ENCODE data around the gene CRIM1. TPM values are rescaled to one million over a fixed set of nuclear protein-coding genes. Genes with fewer than 3 reads are reported as not detected.
A peak's percentile ranks its signal among the peaks of the same experiment; 100 is the strongest.
"Not testable (repeated sequence)": the region's sequence is repeated elsewhere in the genome, so short reads cannot be mapped to it uniquely, and the experiment has no call there.

The CRIM1 gene, protein sequence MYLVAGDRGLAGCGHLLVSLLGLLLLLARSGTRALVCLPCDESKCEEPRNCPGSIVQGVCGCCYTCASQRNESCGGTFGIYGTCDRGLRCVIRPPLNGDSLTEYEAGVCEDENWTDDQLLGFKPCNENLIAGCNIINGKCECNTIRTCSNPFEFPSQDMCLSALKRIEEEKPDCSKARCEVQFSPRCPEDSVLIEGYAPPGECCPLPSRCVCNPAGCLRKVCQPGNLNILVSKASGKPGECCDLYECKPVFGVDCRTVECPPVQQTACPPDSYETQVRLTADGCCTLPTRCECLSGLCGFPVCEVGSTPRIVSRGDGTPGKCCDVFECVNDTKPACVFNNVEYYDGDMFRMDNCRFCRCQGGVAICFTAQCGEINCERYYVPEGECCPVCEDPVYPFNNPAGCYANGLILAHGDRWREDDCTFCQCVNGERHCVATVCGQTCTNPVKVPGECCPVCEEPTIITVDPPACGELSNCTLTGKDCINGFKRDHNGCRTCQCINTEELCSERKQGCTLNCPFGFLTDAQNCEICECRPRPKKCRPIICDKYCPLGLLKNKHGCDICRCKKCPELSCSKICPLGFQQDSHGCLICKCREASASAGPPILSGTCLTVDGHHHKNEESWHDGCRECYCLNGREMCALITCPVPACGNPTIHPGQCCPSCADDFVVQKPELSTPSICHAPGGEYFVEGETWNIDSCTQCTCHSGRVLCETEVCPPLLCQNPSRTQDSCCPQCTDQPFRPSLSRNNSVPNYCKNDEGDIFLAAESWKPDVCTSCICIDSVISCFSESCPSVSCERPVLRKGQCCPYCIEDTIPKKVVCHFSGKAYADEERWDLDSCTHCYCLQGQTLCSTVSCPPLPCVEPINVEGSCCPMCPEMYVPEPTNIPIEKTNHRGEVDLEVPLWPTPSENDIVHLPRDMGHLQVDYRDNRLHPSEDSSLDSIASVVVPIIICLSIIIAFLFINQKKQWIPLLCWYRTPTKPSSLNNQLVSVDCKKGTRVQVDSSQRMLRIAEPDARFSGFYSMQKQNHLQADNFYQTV
- 100 to 1,000 TPM; 217 to 465 TPM for total RNA-seq

DNA sequence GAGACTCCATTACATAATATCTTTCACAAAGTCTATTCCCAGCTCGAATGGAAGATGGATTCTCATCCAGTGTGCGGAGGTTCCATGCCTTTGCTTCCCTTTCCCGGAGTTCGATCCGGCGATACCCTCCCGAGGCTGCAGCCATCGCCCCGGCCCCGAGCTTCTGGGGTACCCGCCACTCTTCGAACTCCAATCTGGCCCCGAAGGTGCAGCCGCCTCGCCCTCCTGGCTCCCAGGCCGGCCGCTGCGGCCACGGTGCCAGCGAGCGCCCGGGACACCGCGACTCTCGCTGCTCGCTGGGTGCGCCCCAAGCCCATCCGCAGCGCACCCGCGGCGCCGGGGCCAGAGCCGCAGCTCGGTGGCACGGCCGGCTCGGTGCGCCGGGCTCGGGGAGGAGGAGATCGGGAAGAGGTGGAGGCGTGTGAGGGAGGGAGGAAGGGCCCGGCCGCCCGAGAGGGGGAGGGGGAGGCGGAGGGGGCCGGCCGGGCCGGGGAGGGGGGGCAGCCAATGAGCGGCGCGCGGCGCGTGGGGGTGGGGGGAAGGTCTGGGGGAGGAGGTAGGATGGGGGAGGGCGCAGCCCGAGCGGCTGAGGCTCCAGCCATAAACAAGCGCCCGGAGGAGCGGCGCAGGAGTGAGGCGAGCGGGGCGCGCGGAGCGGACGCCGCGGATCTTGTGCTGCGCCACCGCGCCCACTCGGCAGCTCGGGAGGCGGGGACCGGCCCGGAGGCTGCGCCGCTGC, at the start of gene CRIM1:
TSS of gene CRIM1 (plus strand) at position 628 of the 739 bp plus-strand sequence. CDS start 515 bp downstream, outside the sequence.
- TF ChIP-seq, protein P1, sequence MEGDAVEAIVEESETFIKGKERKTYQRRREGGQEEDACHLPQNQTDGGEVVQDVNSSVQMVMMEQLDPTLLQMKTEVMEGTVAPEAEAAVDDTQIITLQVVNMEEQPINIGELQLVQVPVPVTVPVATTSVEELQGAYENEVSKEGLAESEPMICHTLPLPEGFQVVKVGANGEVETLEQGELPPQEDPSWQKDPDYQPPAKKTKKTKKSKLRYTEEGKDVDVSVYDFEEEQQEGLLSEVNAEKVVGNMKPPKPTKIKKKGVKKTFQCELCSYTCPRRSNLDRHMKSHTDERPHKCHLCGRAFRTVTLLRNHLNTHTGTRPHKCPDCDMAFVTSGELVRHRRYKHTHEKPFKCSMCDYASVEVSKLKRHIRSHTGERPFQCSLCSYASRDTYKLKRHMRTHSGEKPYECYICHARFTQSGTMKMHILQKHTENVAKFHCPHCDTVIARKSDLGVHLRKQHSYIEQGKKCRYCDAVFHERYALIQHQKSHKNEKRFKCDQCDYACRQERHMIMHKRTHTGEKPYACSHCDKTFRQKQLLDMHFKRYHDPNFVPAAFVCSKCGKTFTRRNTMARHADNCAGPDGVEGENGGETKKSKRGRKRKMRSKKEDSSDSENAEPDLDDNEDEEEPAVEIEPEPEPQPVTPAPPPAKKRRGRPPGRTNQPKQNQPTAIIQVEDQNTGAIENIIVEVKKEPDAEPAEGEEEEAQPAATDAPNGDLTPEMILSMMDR (IDR thresholded peaks at IDR 0.05), result no peak
- ATAC-seq (ENCODE audit: insufficient number of reproducible peaks, low FRiP score, low read depth) (peak; percentile 32), DNase-seq (ENCODE audit: low spot score) (peak; percentile 53)
- no peaks in the 10 kb centered on the region for H3K9me3 ChIP-seq
- H3K4me1 ChIP-seq (ENCODE audit: control insufficient read depth in 1 of 2, low read depth in 2 of 2), result peaks cover 13 to 45% of the 10 kb centered on the region in 2 donors
- H3K36me3 ChIP-seq, result no peaks in the 10 kb centered on the region
- H3K27me3 ChIP-seq (replicated peaks; ENCODE audit: insufficient read depth), result no peaks in the 10 kb centered on the region
- H3K27ac ChIP-seq, result peak within 1 kb of the TSS; percentile 84 to 89
- H3K4me3 ChIP-seq, result peak within 1 kb of the TSS; percentile 93

DNA sequence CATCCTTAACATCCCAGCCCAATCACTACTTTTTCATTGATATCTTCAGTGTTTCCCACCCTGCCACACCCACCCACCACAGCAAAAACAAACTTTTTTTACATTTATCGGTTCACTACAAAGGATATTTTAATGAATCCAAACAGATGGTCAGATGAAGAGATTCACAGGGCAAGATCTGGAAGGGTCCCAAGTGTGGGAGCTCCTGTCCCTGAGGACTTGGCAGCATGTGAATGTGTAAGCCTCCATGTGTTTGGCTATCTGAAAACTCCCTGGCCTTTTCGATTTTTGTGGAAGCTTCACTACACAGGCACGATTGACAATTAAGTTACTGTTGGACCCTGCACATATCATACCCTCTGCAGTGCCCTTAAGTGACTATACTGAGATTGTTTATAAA, 48.1 kb upstream of the CRIM1 start:
- ATAC-seq (ENCODE audit: insufficient number of reproducible peaks, low FRiP score, low read depth) (no peak), DNase-seq (ENCODE audit: low spot score) (no peak)
- H3K27me3 ChIP-seq (replicated peaks; ENCODE audit: insufficient read depth), result no peaks in the 10 kb centered on the region
- H3K9me3 ChIP-seq, result no peaks in the 10 kb centered on the region
- TF ChIP-seq, protein P1 (IDR thresholded peaks at IDR 0.05), result no peak
- H3K27ac ChIP-seq, result no peak overlapping the region
- H3K4me1 ChIP-seq (ENCODE audit: control insufficient read depth in 1 of 2, low read depth in 2 of 2), result no peaks in the 10 kb centered on the region
- H3K4me3 ChIP-seq, result no peak overlapping the region
- no peaks in the 10 kb centered on the region for H3K36me3 ChIP-seq

DNA sequence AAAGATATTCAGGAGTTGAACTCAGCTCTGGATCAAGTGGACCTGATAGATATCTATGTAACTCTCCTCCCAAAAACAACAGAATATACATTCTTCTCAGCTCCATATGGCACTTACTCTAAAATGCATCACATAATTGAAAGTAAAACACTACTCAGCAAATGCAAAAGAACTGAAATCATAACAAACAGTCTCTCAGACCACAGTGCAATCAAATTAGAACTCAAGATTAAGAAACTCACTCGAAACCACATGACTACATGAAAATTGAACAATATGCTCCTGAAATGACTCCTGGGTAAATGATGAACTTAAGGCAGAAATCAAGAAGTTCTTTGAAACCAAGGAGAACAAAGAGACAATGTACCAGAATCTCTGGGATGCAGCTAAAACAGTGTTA, 45.1 kb upstream of the CRIM1 start:
- not testable (repeated sequence) for H3K27ac ChIP-seq; H3K36me3 ChIP-seq; H3K9me3 ChIP-seq; DNase-seq (ENCODE audit: low spot score); H3K27me3 ChIP-seq (replicated peaks; ENCODE audit: insufficient read depth); H3K4me3 ChIP-seq; ATAC-seq (ENCODE audit: insufficient number of reproducible peaks, low FRiP score, low read depth); H3K4me1 ChIP-seq (ENCODE audit: control insufficient read depth in 1 of 2, low read depth in 2 of 2)

DNA sequence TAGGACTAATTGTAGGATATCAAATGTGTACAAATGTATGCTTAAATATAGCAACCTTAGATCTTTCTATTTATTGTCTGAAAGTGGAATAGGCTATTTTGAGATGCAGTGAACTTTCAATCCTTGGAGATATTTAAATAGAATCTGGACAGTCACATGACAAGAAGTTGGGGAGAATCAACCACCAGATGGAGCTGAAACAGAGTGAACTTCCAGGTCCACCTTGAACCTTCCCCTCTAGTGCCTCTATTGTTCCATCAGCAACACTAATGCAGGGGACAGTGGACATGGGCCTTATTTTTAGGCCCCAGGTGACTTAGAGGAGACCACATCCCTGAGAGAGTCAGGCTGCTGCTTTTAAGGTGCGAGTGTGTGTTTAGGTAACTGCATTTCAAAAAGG, 37.0 kb upstream of the CRIM1 start:
- no peak for ATAC-seq (ENCODE audit: insufficient number of reproducible peaks, low FRiP score, low read depth)
- no peak overlapping the region for H3K4me3 ChIP-seq

DNA sequence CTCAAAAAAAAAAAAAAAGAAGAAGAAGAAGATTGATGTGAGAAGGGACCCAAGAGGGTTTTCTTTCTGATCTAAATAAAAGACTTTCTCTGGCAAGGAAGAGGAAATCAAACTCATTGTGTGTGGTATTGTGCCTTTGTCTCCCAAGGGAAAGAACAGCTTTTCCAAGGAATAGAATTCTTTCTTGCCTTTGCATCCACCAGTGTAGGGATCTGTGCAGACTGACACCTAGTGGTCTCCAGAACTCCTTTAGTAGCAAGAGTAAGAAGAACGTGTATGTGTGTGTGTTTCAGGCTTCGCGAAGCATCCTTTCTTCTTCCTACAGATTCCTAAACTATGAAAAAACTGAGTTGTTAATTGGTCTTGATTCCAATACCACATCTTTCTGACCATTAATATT, 33.5 kb upstream of the CRIM1 start:
- H3K4me3 ChIP-seq, result no peak overlapping the region
- H3K9me3 ChIP-seq, result no peaks in the 10 kb centered on the region
- DNase-seq (ENCODE audit: low spot score) (no peak), ATAC-seq (ENCODE audit: insufficient number of reproducible peaks, low FRiP score, low read depth) (no peak)
- H3K4me1 ChIP-seq (ENCODE audit: control insufficient read depth in 1 of 2, low read depth in 2 of 2), result no peaks in the 10 kb centered on the region
- no peaks in the 10 kb centered on the region for H3K36me3 ChIP-seq
- TF ChIP-seq, protein P1 (IDR thresholded peaks at IDR 0.05), result no peak
- no peak overlapping the region for H3K27ac ChIP-seq
- no peaks in the 10 kb centered on the region for H3K27me3 ChIP-seq (replicated peaks; ENCODE audit: insufficient read depth)

More for the DNA sequence above, 37.0 kb upstream of the CRIM1 start:
- TF ChIP-seq, protein P1 (IDR thresholded peaks at IDR 0.05), result no peak
- Histone ChIP-seq H3K4me1 (ENCODE audit: control insufficient read depth in 1 of 2, low read depth in 2 of 2) (no peaks in the 10 kb centered on the region), H3K27me3 (replicated peaks; ENCODE audit: insufficient read depth) (no peaks in the 10 kb centered on the region), H3K9me3 (no peaks in the 10 kb centered on the region), H3K36me3 (no peaks in the 10 kb centered on the region), H3K27ac (no peak overlapping the region)
- no peak for DNase-seq (ENCODE audit: low spot score)

Data from thoracic aorta (tissue), 2 donors.